ENCODE results near the gene MBD3L3.
"Not testable (repeated sequence)": the region's sequence is repeated elsewhere in the genome, so short reads cannot be mapped to it uniquely, and the experiment has no call there.

MBD3L3 gene

DNA sequence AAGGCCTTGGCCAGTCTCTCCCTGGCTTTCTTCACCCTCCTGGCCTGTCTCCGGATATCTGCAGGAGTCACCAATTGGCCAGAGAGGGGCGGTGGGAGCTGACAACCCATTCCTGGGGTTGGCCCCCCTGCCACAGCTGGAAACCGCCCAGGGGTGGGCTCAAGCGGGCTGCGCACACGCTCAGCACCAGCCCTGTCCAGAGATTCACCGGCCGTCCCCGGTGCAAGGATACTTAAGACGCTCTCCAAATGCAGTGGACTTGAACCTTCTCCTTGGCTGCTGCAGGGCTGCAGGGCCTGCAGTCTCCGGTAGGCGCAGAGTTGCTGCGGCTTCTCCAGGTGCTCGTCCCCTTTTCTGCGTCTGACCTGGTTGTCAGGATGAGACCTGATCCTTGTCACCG lies 2.1 kb downstream of the MBD3L3 start:
- H3K4me2 ChIP-seq (ENCODE audit: low read length); H3K4me1 ChIP-seq (ENCODE audit: control insufficient read depth, low read depth, low read length); H3K4me3 ChIP-seq (ENCODE audit: low read length); H2BK120ac ChIP-seq (ENCODE audit: low read depth, low read length); H3K36me3 ChIP-seq (ENCODE audit: control insufficient read depth, insufficient read depth, low read length); H3K56ac ChIP-seq (ENCODE audit: low read length); H4K5ac ChIP-seq (ENCODE audit: low read length); H3K9ac ChIP-seq (ENCODE audit: low read length); H3K79me1 ChIP-seq (ENCODE audit: low read length); DNase-seq; H3K27me3 ChIP-seq (ENCODE audit: insufficient read depth, low read length, poor library complexity); H3K4ac ChIP-seq (ENCODE audit: low read depth, low read length); H3K27ac ChIP-seq (ENCODE audit: low read depth, low read length); H2BK15ac ChIP-seq (replicated peaks; ENCODE audit: low read depth); H4K8ac ChIP-seq (ENCODE audit: low read depth, low read length); H3K79me2 ChIP-seq (ENCODE audit: control insufficient read depth, insufficient read depth, low read length); H2BK5ac ChIP-seq (ENCODE audit: low read length); H3K23ac ChIP-seq (ENCODE audit: low read length); H3K18ac ChIP-seq (ENCODE audit: low read length); H2AK5ac ChIP-seq (ENCODE audit: low read length): not testable (repeated sequence)
- WGBS (ENCODE audit: extremely low coverage, insufficient coverage, low lambda C conversion rate): no CpG with 5 or more reads among the region's 16 CpGs

DNA sequence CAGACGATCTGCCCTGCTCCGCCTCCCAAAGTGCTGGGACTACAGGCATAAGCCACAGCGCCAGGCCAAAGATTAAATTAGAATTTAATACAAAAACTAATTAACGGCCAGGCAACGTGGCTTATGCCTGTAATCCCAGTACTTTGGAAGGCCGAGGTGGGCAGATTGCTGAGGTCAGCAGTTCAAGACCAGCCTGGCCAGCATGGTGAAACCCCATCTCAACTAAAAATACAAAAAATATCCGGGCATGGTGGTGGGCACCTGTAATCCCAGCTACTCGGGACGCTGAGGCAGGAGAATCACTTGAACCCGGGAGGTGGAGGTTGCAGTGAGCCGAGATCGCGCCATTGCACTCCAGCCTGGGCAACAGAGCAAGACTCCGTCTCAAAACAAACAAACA lies 2.8 kb downstream of the MBD3L3 start:
- WGBS (ENCODE audit: extremely low coverage, insufficient coverage, low lambda C conversion rate): no CpG with 5 or more reads among the region's 14 CpGs
- not testable (repeated sequence) for H2BK5ac ChIP-seq (ENCODE audit: low read length); H3K4me2 ChIP-seq (ENCODE audit: low read length); H3K9ac ChIP-seq (ENCODE audit: low read length); H3K36me3 ChIP-seq (ENCODE audit: control insufficient read depth, insufficient read depth, low read length); H3K4me1 ChIP-seq (ENCODE audit: control insufficient read depth, low read depth, low read length); H3K27me3 ChIP-seq (ENCODE audit: insufficient read depth, low read length, poor library complexity); H3K18ac ChIP-seq (ENCODE audit: low read length); H4K5ac ChIP-seq (ENCODE audit: low read length); H2BK120ac ChIP-seq (ENCODE audit: low read depth, low read length); H3K4me3 ChIP-seq (ENCODE audit: low read length); H3K56ac ChIP-seq (ENCODE audit: low read length); DNase-seq; H2AK5ac ChIP-seq (ENCODE audit: low read length); H3K27ac ChIP-seq (ENCODE audit: low read depth, low read length); H3K79me2 ChIP-seq (ENCODE audit: control insufficient read depth, insufficient read depth, low read length); H4K8ac ChIP-seq (ENCODE audit: low read depth, low read length); H2BK15ac ChIP-seq (replicated peaks; ENCODE audit: low read depth); H3K23ac ChIP-seq (ENCODE audit: low read length); H3K4ac ChIP-seq (ENCODE audit: low read depth, low read length); H3K79me1 ChIP-seq (ENCODE audit: low read length)

DNA sequence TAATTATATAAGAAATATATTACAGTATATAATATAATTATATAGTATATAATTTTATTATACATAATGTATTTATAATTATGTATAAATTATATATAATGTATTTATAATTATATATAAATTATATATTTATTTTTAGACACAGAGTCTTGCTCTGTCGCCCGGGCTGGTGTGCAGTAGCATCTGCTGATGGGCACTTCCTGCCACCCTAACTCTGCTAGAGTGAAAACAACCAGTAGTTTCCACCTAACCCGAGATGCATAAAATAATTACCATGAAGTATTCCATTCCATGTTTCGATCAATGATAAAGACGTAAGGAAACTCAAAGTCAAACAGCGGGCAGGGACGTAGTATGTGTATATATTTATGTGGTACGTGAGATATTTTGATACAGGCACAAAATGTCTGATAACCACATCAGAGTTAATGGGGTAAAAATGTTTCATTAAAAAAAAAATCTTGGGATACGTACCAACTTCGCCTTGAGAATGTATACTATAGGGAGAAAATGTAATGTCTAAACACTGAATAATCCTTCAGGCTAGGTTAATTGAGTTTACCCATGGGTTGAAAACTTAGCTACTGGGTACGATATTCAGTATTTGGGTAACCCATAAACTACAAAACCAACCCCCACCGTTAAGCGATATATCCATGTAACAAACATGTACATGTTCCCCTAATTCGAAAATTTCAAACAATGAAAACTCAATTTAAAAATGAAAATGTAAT lies 3.7 kb downstream of the MBD3L3 start:
- no CpG with 5 or more reads among the region's 14 CpGs for WGBS (ENCODE audit: extremely low coverage, insufficient coverage, low lambda C conversion rate)
- not testable (repeated sequence) for H3K9ac ChIP-seq (ENCODE audit: low read length); H3K27me3 ChIP-seq (ENCODE audit: insufficient read depth, low read length, poor library complexity); H3K23ac ChIP-seq (ENCODE audit: low read length); H3K4me3 ChIP-seq (ENCODE audit: low read length); H3K79me2 ChIP-seq (ENCODE audit: control insufficient read depth, insufficient read depth, low read length); H4K8ac ChIP-seq (ENCODE audit: low read depth, low read length); H4K5ac ChIP-seq (ENCODE audit: low read length); H3K56ac ChIP-seq (ENCODE audit: low read length); DNase-seq; H2BK120ac ChIP-seq (ENCODE audit: low read depth, low read length); H3K4me1 ChIP-seq (ENCODE audit: control insufficient read depth, low read depth, low read length); H3K79me1 ChIP-seq (ENCODE audit: low read length); H2BK15ac ChIP-seq (replicated peaks; ENCODE audit: low read depth); H3K18ac ChIP-seq (ENCODE audit: low read length); H2BK5ac ChIP-seq (ENCODE audit: low read length); H2AK5ac ChIP-seq (ENCODE audit: low read length); H3K4me2 ChIP-seq (ENCODE audit: low read length); H3K36me3 ChIP-seq (ENCODE audit: control insufficient read depth, insufficient read depth, low read length); H3K27ac ChIP-seq (ENCODE audit: low read depth, low read length); H3K4ac ChIP-seq (ENCODE audit: low read depth, low read length)

DNA sequence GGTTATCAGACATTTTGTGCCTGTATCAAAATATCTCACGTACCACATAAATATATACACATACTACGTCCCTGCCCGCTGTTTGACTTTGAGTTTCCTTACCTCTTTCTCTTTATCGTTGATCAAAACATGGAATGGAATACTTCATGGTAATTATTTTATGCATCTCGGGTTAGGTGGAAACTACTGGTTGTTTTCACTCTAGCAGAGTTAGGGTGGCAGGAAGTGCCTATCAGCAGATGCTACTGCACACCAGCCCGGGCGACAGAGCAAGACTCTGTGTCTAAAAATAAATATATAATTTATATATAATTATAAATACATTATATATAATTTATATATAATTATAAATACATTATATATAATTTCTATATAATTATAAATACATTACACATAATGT lies 5.6 kb downstream of the MBD3L3 start:
- not testable (repeated sequence) for H3K79me2 ChIP-seq (ENCODE audit: control insufficient read depth, insufficient read depth, low read length); H3K56ac ChIP-seq (ENCODE audit: low read length); H4K8ac ChIP-seq (ENCODE audit: low read depth, low read length); H3K9ac ChIP-seq (ENCODE audit: low read length); H3K4ac ChIP-seq (ENCODE audit: low read depth, low read length); H4K5ac ChIP-seq (ENCODE audit: low read length); H3K36me3 ChIP-seq (ENCODE audit: control insufficient read depth, insufficient read depth, low read length); H2BK5ac ChIP-seq (ENCODE audit: low read length); H3K4me1 ChIP-seq (ENCODE audit: control insufficient read depth, low read depth, low read length); H3K79me1 ChIP-seq (ENCODE audit: low read length); H3K4me2 ChIP-seq (ENCODE audit: low read length); H2BK15ac ChIP-seq (replicated peaks; ENCODE audit: low read depth); DNase-seq; H2AK5ac ChIP-seq (ENCODE audit: low read length); H2BK120ac ChIP-seq (ENCODE audit: low read depth, low read length); H3K27me3 ChIP-seq (ENCODE audit: insufficient read depth, low read length, poor library complexity); H3K4me3 ChIP-seq (ENCODE audit: low read length); H3K23ac ChIP-seq (ENCODE audit: low read length); H3K27ac ChIP-seq (ENCODE audit: low read depth, low read length); H3K18ac ChIP-seq (ENCODE audit: low read length)
- WGBS (ENCODE audit: extremely low coverage, insufficient coverage, low lambda C conversion rate): no CpG with 5 or more reads among the region's 7 CpGs

DNA sequence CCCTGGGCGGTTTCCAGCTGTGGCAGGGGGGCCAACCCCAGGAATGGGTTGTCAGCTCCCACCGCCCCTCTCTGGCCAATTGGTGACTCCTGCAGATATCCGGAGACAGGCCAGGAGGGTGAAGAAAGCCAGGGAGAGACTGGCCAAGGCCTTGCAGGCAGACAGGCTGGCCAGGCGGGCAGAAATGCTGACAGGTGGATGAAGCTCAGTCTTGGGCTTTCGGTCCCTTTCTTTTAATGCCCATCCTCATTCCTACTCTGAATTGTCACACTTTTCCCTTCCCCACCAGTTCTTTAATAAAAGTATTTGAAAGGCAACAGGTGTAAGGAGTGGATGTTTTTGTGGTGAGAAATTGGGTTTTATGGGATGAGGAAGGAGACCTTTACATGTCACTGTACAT lies 7.1 kb downstream of the MBD3L3 start:
- H2BK120ac ChIP-seq (ENCODE audit: low read depth, low read length); H3K23ac ChIP-seq (ENCODE audit: low read length); H2BK15ac ChIP-seq (replicated peaks; ENCODE audit: low read depth); H4K5ac ChIP-seq (ENCODE audit: low read length); DNase-seq; H3K4me2 ChIP-seq (ENCODE audit: low read length); H2AK5ac ChIP-seq (ENCODE audit: low read length); H4K8ac ChIP-seq (ENCODE audit: low read depth, low read length); H3K27ac ChIP-seq (ENCODE audit: low read depth, low read length); H3K4me3 ChIP-seq (ENCODE audit: low read length); H3K79me1 ChIP-seq (ENCODE audit: low read length); H3K27me3 ChIP-seq (ENCODE audit: insufficient read depth, low read length, poor library complexity); H3K56ac ChIP-seq (ENCODE audit: low read length); H3K79me2 ChIP-seq (ENCODE audit: control insufficient read depth, insufficient read depth, low read length); H3K4ac ChIP-seq (ENCODE audit: low read depth, low read length); H3K36me3 ChIP-seq (ENCODE audit: control insufficient read depth, insufficient read depth, low read length); H2BK5ac ChIP-seq (ENCODE audit: low read length); H3K4me1 ChIP-seq (ENCODE audit: control insufficient read depth, low read depth, low read length); H3K18ac ChIP-seq (ENCODE audit: low read length); H3K9ac ChIP-seq (ENCODE audit: low read length): not testable (repeated sequence)
- no CpG with 5 or more reads among the region's 5 CpGs for WGBS (ENCODE audit: extremely low coverage, insufficient coverage, low lambda C conversion rate)

DNA sequence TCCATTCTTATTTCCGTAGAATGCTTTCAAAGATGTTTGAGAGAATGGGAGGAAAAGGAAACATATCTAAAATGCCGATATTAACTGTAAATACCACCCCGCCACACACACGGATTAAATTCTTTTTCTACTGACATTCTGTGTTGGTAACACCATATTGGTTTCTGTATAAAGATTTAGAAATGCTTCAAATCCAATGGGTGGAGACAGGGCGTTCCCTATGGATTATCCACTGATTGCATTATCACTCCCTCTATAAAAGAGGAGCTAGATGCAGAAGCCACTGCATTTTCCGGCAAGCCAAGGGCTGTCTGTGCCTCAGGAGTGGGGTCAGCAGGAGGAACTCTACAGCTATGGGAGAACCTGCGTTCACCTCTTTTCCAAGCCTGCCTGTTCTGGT lies 9.5 kb downstream of the MBD3L3 start, which contains the start of gene MBD3L2:
TSS of gene MBD3L2 (plus strand) at position 301 of the 400 bp plus-strand sequence. CDS start at position 354, 53 bp downstream.
- H2AK5ac ChIP-seq (ENCODE audit: low read length); H4K8ac ChIP-seq (ENCODE audit: low read depth, low read length); H3K4ac ChIP-seq (ENCODE audit: low read depth, low read length); H3K18ac ChIP-seq (ENCODE audit: low read length); H3K9ac ChIP-seq (ENCODE audit: low read length); H4K5ac ChIP-seq (ENCODE audit: low read length); H2BK120ac ChIP-seq (ENCODE audit: low read depth, low read length); H3K23ac ChIP-seq (ENCODE audit: low read length); H3K4me2 ChIP-seq (ENCODE audit: low read length); H3K27ac ChIP-seq (ENCODE audit: low read depth, low read length); H2BK15ac ChIP-seq (replicated peaks; ENCODE audit: low read depth); H3K79me2 ChIP-seq (ENCODE audit: control insufficient read depth, insufficient read depth, low read length); DNase-seq; H3K79me1 ChIP-seq (ENCODE audit: low read length); H2BK5ac ChIP-seq (ENCODE audit: low read length); H3K36me3 ChIP-seq (ENCODE audit: control insufficient read depth, insufficient read depth, low read length); H3K27me3 ChIP-seq (ENCODE audit: insufficient read depth, low read length, poor library complexity); H3K4me1 ChIP-seq (ENCODE audit: control insufficient read depth, low read depth, low read length); H3K4me3 ChIP-seq (ENCODE audit: low read length); H3K56ac ChIP-seq (ENCODE audit: low read length): not testable (repeated sequence)
- WGBS (ENCODE audit: extremely low coverage, insufficient coverage, low lambda C conversion rate): no CpG with 5 or more reads among the region's 7 CpGs
